Measurements from ENCODE around the gene DHRS3. TPM values are rescaled to one million over a fixed set of nuclear protein-coding genes. Genes with fewer than 3 reads are reported as not detected.

Gene DHRS3
- total RNA-seq, 4 donors from 2014 or later: 115 to 211 (median 186) TPM

DNA sequence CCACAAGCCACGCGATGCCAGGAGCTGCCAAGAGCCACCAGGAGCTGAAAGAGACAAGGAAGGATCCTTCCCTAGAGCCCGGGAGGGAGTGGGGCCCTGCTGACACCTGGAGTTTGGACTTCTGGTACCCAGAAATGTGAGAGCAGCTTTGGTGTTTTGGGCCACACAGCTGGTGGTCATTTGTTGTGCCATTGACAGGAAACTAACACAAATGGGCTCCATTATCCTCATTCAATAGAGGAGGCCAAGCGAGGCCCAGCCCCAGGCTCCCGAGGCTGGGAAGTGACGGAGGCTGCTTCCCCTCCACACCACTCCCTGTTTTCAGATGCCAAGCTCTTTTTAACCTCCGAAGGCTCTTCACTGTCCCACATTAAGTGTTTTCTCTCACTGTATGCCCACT lies 25.5 kb downstream of the DHRS3 start:
- no peak for ATAC-seq
- Histone ChIP-seq H3K27ac (peak overlapping the region; percentile 90 to 95 (median 92)), H3K36me3 (peaks cover 0 to 23% of the 10 kb centered on the region in 2 donors), H3K4me1 (peaks cover 5 to 100% (median 68%) of the 10 kb centered on the region in 3 donors), H3K4me3 (no peak overlapping the region), H3K9me3 (no peaks in the 10 kb centered on the region), H3K27me3 (no peaks in the 10 kb centered on the region)
- TF ChIP-seq, protein P1, sequence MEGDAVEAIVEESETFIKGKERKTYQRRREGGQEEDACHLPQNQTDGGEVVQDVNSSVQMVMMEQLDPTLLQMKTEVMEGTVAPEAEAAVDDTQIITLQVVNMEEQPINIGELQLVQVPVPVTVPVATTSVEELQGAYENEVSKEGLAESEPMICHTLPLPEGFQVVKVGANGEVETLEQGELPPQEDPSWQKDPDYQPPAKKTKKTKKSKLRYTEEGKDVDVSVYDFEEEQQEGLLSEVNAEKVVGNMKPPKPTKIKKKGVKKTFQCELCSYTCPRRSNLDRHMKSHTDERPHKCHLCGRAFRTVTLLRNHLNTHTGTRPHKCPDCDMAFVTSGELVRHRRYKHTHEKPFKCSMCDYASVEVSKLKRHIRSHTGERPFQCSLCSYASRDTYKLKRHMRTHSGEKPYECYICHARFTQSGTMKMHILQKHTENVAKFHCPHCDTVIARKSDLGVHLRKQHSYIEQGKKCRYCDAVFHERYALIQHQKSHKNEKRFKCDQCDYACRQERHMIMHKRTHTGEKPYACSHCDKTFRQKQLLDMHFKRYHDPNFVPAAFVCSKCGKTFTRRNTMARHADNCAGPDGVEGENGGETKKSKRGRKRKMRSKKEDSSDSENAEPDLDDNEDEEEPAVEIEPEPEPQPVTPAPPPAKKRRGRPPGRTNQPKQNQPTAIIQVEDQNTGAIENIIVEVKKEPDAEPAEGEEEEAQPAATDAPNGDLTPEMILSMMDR (IDR thresholded peaks at IDR 0.05): no peak
- TF ChIP-seq POLR2AphosphoS5 (IDR thresholded peaks at IDR 0.05): no peak
- no peak for TF ChIP-seq POLR2A (IDR thresholded peaks at IDR 0.05)
- no peak for TF ChIP-seq EP300 (IDR thresholded peaks at IDR 0.05)
- 47 to 65% methylated on average over 3 to 7 of the region's 7 CpGs for WGBS, 2 donors (ENCODE audit: low coverage in 1 of 2)

DNA sequence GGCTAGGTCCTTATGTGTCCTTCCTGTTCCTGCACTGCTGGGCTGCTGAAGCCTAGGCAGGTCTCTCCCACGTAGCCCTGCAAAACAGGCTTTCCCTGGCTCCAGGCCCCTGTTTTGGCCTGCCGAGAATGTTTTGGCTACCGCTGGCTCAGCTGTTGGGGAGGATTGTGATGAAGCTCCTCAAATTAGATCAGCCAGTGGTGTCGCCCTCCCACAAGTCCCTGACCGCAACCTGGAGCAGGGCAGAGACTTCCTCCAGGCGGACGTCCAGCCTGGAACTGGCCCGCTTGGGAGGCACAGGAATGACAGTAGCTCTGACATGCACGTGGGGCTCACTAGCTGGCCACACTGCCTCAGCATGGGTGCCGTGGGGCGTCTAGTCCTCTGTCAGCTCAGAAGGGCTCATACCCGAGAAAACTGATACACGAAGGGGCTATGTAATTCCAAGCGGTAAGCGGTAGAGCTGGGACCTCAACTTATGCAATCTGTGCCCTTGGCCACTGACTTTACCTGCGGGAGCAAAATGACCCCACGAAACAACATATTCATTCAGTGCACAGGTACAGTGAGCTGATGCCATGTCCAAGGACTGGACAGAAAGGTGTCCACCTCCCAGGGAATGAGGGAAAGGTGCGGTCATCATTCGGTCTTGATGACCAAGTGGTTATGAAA lies 26.6 kb downstream of the DHRS3 start:
- Histone ChIP-seq H3K4me1 (peaks cover 5 to 99% (median 60%) of the 10 kb centered on the region in 3 donors), H3K4me3 (no peak overlapping the region), H3K36me3 (peaks cover 0 to 24% of the 10 kb centered on the region in 2 donors), H3K27me3 (no peaks in the 10 kb centered on the region), H3K9me3 (no peaks in the 10 kb centered on the region), H3K27ac (peak overlapping the region; percentile 90 to 95 (median 92))
- WGBS, 2 donors (ENCODE audit: low coverage in 1 of 2): 80 to 84% methylated on average over 1 to 10 of the region's 19 CpGs
- peak; percentile 39 for ATAC-seq
- TF ChIP-seq POLR2AphosphoS5 (IDR thresholded peaks at IDR 0.05): peak; percentile 59
- TF ChIP-seq POLR2A (IDR thresholded peaks at IDR 0.05): no peak
- no peak for TF ChIP-seq EP300 (IDR thresholded peaks at IDR 0.05)
- TF ChIP-seq, protein P1 (IDR thresholded peaks at IDR 0.05): peak in 1 of 4 experiments; percentile 36

DNA sequence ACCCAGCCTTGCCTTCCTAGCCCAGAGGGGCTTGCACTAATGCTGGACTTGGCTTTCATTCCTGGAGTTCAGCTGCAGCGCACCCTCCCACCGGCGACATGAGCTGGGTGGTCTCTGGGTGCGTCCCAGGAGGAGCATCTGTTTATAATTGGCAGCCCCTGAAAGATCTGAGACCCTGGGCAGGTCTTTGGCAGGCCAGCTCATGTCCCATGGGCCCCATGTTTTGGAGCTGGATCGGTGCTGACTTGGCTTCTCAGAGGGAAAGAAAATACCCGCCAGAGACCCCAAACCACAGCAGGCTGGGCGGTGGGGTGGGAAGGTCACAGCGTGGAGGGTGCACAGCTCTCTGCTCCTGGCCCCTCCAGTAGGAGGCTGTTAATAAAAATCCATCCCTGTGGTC lies 29.3 kb downstream of the DHRS3 start:
- 60 to 73% methylated on average over 1 to 3 of the region's 8 CpGs for WGBS, 2 donors (ENCODE audit: low coverage in 1 of 2)
- TF ChIP-seq EP300 (IDR thresholded peaks at IDR 0.05): no peak
- TF ChIP-seq POLR2A (IDR thresholded peaks at IDR 0.05): no peak
- TF ChIP-seq, protein P1 (IDR thresholded peaks at IDR 0.05): no peak
- no peak for TF ChIP-seq POLR2AphosphoS5 (IDR thresholded peaks at IDR 0.05)
- no peak for ATAC-seq
- Histone ChIP-seq H3K36me3 (peaks cover 0 to 47% of the 10 kb centered on the region in 2 donors), H3K4me3 (no peak overlapping the region), H3K27me3 (no peaks in the 10 kb centered on the region), H3K27ac (peak overlapping the region in 2 of 4 donors; percentile 35 to 90), H3K9me3 (no peaks in the 10 kb centered on the region), H3K4me1 (peaks cover 5 to 94% (median 46%) of the 10 kb centered on the region in 3 donors)

DNA sequence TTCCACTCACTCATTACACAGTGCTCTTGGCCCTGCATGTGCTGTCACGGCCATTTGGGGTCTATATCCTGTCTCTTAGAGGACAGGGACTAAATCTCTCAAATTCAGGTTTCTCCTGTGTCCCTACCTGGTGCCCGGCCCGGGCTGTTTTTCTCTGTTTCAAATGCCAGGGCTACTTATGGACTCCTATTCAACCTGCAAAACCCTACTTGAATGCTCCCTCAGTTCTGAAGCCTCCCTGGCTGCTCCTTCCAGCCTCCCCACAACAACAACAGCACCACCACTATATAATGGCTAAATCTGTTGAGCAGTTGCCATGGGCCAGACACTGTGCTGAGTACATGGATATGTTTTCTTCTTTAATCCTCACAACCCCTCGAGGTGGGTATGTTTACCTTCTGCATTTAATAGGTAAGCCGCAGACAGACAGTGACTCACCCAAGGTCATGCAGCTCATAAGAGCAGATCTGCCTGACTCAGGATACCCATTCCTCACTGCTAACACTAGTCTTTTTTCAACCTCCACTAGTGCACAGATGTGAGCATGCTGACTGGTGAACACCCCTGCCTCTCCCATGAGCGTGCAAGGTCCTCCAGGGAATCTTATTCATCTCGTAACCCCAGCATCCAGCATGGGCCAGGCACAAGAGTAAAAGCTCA lies 29.9 kb downstream of the DHRS3 start:
- Histone ChIP-seq H3K27ac (peak overlapping the region in 2 of 4 donors; percentile 35 to 90), H3K9me3 (no peaks in the 10 kb centered on the region), H3K4me3 (no peak overlapping the region), H3K36me3 (peaks cover 0 to 47% of the 10 kb centered on the region in 2 donors), H3K27me3 (no peaks in the 10 kb centered on the region), H3K4me1 (peaks cover 5 to 88% (median 40%) of the 10 kb centered on the region in 3 donors)
- TF ChIP-seq EP300 (IDR thresholded peaks at IDR 0.05) (no peak), POLR2A (IDR thresholded peaks at IDR 0.05) (no peak), POLR2AphosphoS5 (IDR thresholded peaks at IDR 0.05) (no peak)
- TF ChIP-seq, protein P1 (IDR thresholded peaks at IDR 0.05): no peak
- ATAC-seq: no peak
- 83 to 100% methylated on average over 5 of the region's 7 CpGs for WGBS, 2 donors (ENCODE audit: low coverage in 1 of 2)

Measured in gastroesophageal sphincter (tissue), 4 donors.